ENCODE measurements around the gene TMEM123. TPM values are rescaled to one million over a fixed set of nuclear protein-coding genes. Genes with fewer than 3 reads are reported as not detected.
A peak's percentile ranks its signal among the peaks of the same experiment; 100 is the strongest.

Gene TMEM123
- total and polyA plus RNA-seq, 7 donors: 37.2 to 232 (median 140) TPM

DNA sequence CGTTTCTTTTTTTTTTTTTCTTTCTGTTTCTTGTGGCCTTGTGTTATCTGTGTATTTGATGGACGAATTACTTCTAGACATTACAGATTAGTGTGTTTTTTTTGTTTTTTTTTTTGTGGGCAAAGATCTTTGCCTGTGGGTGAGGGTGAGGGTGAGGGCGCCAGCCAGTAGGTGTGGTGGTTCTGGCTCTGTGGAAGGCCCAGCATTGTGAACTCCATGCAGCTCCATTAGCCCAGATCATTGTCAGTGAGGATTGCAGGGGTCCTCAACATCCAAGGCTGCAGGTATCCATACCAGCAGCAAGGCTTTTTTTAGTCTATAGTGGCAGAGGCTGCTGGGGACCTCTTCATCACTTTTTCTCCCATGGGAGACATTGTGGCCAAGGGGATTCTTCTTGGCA, 91.9 kb downstream of the TMEM123 start:
- no peak for TF ChIP-seq EP300 (IDR thresholded peaks at IDR 0.05)
- no peak for TF ChIP-seq POLR2AphosphoS5 (IDR thresholded peaks at IDR 0.05)
- no peak for TF ChIP-seq POLR2A (IDR thresholded peaks at IDR 0.05)
- TF ChIP-seq, protein P1, sequence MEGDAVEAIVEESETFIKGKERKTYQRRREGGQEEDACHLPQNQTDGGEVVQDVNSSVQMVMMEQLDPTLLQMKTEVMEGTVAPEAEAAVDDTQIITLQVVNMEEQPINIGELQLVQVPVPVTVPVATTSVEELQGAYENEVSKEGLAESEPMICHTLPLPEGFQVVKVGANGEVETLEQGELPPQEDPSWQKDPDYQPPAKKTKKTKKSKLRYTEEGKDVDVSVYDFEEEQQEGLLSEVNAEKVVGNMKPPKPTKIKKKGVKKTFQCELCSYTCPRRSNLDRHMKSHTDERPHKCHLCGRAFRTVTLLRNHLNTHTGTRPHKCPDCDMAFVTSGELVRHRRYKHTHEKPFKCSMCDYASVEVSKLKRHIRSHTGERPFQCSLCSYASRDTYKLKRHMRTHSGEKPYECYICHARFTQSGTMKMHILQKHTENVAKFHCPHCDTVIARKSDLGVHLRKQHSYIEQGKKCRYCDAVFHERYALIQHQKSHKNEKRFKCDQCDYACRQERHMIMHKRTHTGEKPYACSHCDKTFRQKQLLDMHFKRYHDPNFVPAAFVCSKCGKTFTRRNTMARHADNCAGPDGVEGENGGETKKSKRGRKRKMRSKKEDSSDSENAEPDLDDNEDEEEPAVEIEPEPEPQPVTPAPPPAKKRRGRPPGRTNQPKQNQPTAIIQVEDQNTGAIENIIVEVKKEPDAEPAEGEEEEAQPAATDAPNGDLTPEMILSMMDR (IDR thresholded peaks at IDR 0.05): no peak
- peaks cover 0 to 4% (median 2%) of the 10 kb centered on the region in 4 donors for H3K4me1 ChIP-seq
- H3K4me3 ChIP-seq: no peak overlapping the region
- WGBS, 2 donors: 84 to 85% methylated on average over 3 of the region's 3 CpGs
- DNase-seq: no peak
- no peaks in the 10 kb centered on the region for H3K9me3 ChIP-seq
- intact Hi-C loops (cut with DNase I): no loop called here
- H3K27me3 ChIP-seq: no peaks in the 10 kb centered on the region
- no peak overlapping the region for H3K27ac ChIP-seq
- H3K36me3 ChIP-seq: peaks cover 4 to 58% (median 31%) of the 10 kb centered on the region in 4 donors

DNA sequence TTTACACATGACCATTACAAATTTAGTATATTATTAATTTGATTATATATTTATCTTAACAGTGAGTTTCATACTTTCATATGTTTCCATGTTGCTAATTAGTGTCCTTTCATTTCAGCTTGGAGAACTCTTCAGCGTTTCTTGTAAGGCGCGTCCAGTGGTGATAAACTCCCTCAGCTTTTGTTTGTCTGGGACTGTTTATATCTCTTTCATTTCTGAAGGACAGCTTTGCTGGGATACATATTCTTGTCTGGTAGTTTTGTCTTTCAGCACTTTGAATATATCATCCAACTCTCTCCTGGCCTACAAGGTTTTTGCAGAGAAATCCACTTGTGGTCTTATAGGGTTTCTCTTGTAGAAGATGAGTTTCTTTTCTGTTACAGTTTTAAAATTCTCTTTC, 93.2 kb downstream of the TMEM123 start:
- DNase-seq: no peak
- no peaks in the 10 kb centered on the region for H3K9me3 ChIP-seq
- no peak overlapping the region for H3K4me3 ChIP-seq
- intact Hi-C loops (cut with DNase I): loop anchor here (10.0 kb wide), 1 partner anchor 45 kb away; no protein-coding TSS in a partner anchor
- peaks cover 0 to 4% (median 0%) of the 10 kb centered on the region in 4 donors for H3K4me1 ChIP-seq
- 80 to 84% methylated on average over 3 of the region's 3 CpGs for WGBS, 2 donors
- H3K27ac ChIP-seq: no peak overlapping the region
- no peaks in the 10 kb centered on the region for H3K27me3 ChIP-seq
- H3K36me3 ChIP-seq: peaks cover 4 to 45% (median 28%) of the 10 kb centered on the region in 4 donors
- TF ChIP-seq, protein P1 (IDR thresholded peaks at IDR 0.05): no peak
- TF ChIP-seq EP300 (IDR thresholded peaks at IDR 0.05): no peak
- no peak for TF ChIP-seq POLR2AphosphoS5 (IDR thresholded peaks at IDR 0.05)
- TF ChIP-seq POLR2A (IDR thresholded peaks at IDR 0.05): no peak

DNA sequence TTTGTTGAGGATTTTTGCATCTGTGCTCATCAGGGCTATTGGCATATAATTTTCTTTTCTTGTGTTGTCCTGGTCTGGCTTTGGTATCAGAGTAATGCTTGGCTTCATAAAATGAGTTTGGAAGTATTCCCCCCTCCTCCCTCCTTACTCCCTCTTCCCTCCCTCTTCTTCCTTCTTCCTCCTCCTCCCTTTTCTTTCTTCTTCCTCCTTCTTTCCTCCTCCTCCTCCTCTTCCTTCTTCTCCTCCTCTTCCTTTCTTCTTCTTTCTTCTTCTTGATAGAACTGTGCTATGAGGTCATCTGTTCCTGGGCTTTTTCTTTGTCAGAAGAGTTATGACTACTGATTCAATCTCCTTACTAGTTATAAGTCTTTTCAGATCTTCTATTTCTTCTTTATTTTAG, 95.4 kb downstream of the TMEM123 start:
- no peak for DNase-seq
- Histone ChIP-seq H3K9me3 (no peaks in the 10 kb centered on the region), H3K4me1 (peaks cover 0 to 4% (median 0%) of the 10 kb centered on the region in 4 donors), H3K36me3 (peaks cover 4 to 36% (median 15%) of the 10 kb centered on the region in 4 donors), H3K4me3 (no peak overlapping the region), H3K27me3 (no peaks in the 10 kb centered on the region), H3K27ac (no peak overlapping the region)
- TF ChIP-seq POLR2A (IDR thresholded peaks at IDR 0.05): no peak
- TF ChIP-seq, protein P1 (IDR thresholded peaks at IDR 0.05): no peak
- TF ChIP-seq POLR2AphosphoS5 (IDR thresholded peaks at IDR 0.05): no peak
- intact Hi-C loops (cut with DNase I): loop anchor here (10.0 kb wide), 1 partner anchor 48 kb away; no protein-coding TSS in a partner anchor

DNA sequence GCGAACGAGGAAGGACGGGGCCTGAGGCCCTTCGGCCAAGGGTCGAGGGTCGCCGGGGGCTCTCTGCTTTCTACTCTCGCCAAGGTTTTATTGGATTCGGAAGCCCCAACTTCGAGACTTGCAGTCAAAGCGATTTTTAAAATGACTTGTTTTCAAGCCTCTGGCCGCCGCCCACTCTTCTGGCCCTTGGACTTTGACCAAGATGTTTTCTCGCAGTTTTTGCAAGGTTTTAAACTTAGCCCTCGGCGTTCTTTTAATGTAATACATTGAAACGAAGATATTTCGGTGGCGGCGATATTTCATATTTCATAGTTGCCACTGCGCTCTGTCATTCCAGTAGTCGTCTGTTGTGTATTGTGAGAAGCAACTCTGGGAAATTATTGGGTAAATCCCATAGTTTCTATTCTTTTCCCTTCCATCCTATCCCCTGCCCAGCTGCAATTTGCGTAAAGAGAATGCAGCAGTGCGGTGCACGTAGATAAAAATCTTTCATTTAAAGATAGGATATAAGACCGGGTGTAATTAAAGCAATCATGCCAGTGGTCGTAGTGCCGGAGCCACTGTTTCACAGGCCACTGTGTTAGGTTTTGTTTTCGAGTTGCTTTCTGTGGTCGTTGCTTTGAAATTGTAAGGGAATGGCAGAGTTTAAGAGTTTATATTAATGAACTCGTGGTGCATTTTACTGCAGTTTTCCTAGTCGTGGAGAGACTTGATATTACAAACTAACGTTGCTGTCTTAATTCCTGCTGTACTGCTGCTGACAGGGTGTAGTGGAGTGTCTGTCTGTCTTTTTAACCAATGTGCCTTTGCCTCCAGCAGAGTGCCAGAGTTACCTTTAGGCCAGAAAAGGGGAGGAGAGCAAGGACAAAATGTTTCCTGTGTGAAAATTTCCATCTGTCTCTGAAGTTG, 104.8 kb downstream of the TMEM123 start:
- H3K27me3 ChIP-seq: no peaks in the 10 kb centered on the region
- no peak for DNase-seq
- WGBS, 2 donors: 0% methylated on average over 33 of the region's 33 CpGs
- TF ChIP-seq POLR2A (IDR thresholded peaks at IDR 0.05) (no peak), POLR2AphosphoS5 (IDR thresholded peaks at IDR 0.05) (peak in 1 of 4 donors; percentile 39)
- intact Hi-C loops (cut with DNase I): loop anchor here (2.0 to 5.0 kb wide), 5 partner anchors 31 to 237 kb away; partner anchors contain the start of genes BIRC3, TMEM123 and YAP1
- peaks cover 0 to 38% (median 33%) of the 10 kb centered on the region in 4 donors for H3K4me1 ChIP-seq
- no peaks in the 10 kb centered on the region for H3K9me3 ChIP-seq
- H3K36me3 ChIP-seq: peaks cover 0 to 8% (median 0%) of the 10 kb centered on the region in 4 donors
- H3K27ac ChIP-seq: peak overlapping the region; percentile 92 to 99 (median 99)
- peak overlapping the region; percentile 63 to 90 (median 83) for H3K4me3 ChIP-seq

Measured in sigmoid colon (tissue), 7 donors.